GM12878 (cell line): ENCODE measurements around the gene NFAM1. TPM values are rescaled to one million over a fixed set of nuclear protein-coding genes. Genes with fewer than 3 reads are reported as not detected.

Experiments used
- ATAC-seq: fragments of 200-7000 bp; cut with Tn5 transposase; 3 replicates; pipeline ENCODE4 v1.9.1; 2020; ENCODE audit warnings: mild to moderate bottlenecking, moderate library complexity
- BruUV-seq: library from RNA; stranded (reverse); fragments of 400-500 nt; replicated peaks from 2 replicates; lab custom pipeline; 2021; lab: Mats Ljungman, UMichigan
- CTCF ChIA-PET: fragments of 300-600 bp; sonication (Branson Sonifier 250); formaldehyde crosslinking; extraction: SDS; loops from one replicate; lab custom pipeline; 2021; ENCODE audit warnings: inconsistent platforms; lab: Yijun Ruan, JAX
- POLR2A ChIA-PET: fragments of 350-600 bp; formaldehyde crosslinking; extraction: SDS; loops from one replicate; lab custom pipeline; 2021; ENCODE audit warnings: inconsistent platforms; lab: Charles Lee
- RAD21 ChIA-PET: fragments of 300-600 bp; sonication (Branson Sonifier 250); formaldehyde crosslinking; loops from one replicate; lab custom pipeline; 2023; ENCODE audit warnings: antibody characterized with exemption; ENCODE audit not compliant: unreplicated experiment; lab: Charles Lee
- SMC1A ChIA-PET: fragments of 300-600 bp; sonication (Branson Sonifier 250); formaldehyde crosslinking; loops from one replicate; lab custom pipeline; 2023; ENCODE audit not compliant: unreplicated experiment, uncharacterized antibody; lab: Charles Lee
- DNase-seq: peaks from one replicate; pipeline ENCODE4 v3.0.0-alpha.2; 2011; ENCODE audit warnings: low read depth, low spot score
- FAIRE-seq: peaks from 3 replicates; lab custom pipeline; 2011; peaks lifted over from hg19 to GRCh38; lab: Jason Lieb, UNC
- H2AFZ ChIP-seq: 2 replicates; pipeline ENCODE4 v1.6.0; 2011; ENCODE audit warnings: low read depth, low read length, control low read depth; ENCODE audit not compliant: control insufficient read depth
- H3K27ac ChIP-seq: 2 replicates; pipeline ENCODE4 v1.5.1; 2011; ENCODE audit warnings: control low read depth; ENCODE audit not compliant: control insufficient read depth, insufficient read depth
- H3K27me3 ChIP-seq, 2 experiments: replicated peaks in 1 of 2; 2 replicates each; pipeline versions ENCODE4 v1.6.0 to v1.6.1; 2011; ENCODE audit warnings: low read length in 1 of 2; ENCODE audit not compliant: control insufficient read depth in 2 of 2, insufficient read depth in 2 of 2
- H3K36me3 ChIP-seq, 2 experiments: 2 replicates each; pipeline ENCODE4 v1.5.1; 2011; ENCODE audit warnings: low read length in 1 of 2; ENCODE audit not compliant: control insufficient read depth in 2 of 2, insufficient read depth in 2 of 2
- H3K4me1 ChIP-seq: 2 replicates; pipeline ENCODE4 v1.6.1; 2011; ENCODE audit warnings: mild to moderate bottlenecking, low read length, moderate library complexity, mixed read lengths; ENCODE audit not compliant: control insufficient read depth, insufficient read depth
- H3K4me2 ChIP-seq: 2 replicates; pipeline ENCODE4 v1.6.0; 2011; ENCODE audit warnings: control low read depth; ENCODE audit not compliant: control insufficient read depth, insufficient read depth
- H3K4me3 ChIP-seq: fragments of 200-600 bp; sonication (generic); 2 replicates; pipeline ENCODE4 v1.5.1; 2016
- H3K79me2 ChIP-seq: 2 replicates; pipeline ENCODE4 v1.6.0; 2011; ENCODE audit warnings: low read length; ENCODE audit not compliant: control insufficient read depth, insufficient read depth
- H3K9ac ChIP-seq: 2 replicates; pipeline ENCODE4 v1.8.0; 2011; ENCODE audit warnings: low read length, control low read depth, mixed read lengths; ENCODE audit not compliant: control insufficient read depth, insufficient read depth
- H3K9me3 ChIP-seq: replicated peaks from 3 replicates; pipeline ENCODE4 v1.5.1; 2011; ENCODE audit warnings: mild to moderate bottlenecking, low read length; ENCODE audit not compliant: control insufficient read depth, insufficient read depth
- H4K20me1 ChIP-seq: 2 replicates; pipeline ENCODE4 v1.6.0; 2011; ENCODE audit not compliant: control insufficient read depth, insufficient read depth
- BCLAF1 ChIP-seq: fragments of 450-650 bp; IDR thresholded peaks from 2 replicates; pipeline ENCODE4 v1.6.1; 2017; ENCODE audit warnings: antibody characterized with exemption, mild to moderate bottlenecking, moderate library complexity
- EED ChIP-seq: sonication (generic); IDR thresholded peaks from 2 replicates; pipeline ENCODE4 v1.6.1; 2016; ENCODE audit warnings: antibody characterized with exemption, low read depth
- EGR1 ChIP-seq, 2 experiments: IDR thresholded peaks; 1 replicate in 1 of 2; 2 replicates in 1 of 2; pipeline ENCODE4 v1.6.1; 2011 to 2012; ENCODE audit warnings: low read depth in 2 of 2, low read length in 2 of 2, borderline replicate concordance in 1 of 2, mild to moderate bottlenecking in 1 of 2, moderate library complexity in 1 of 2
- IRF4 ChIP-seq: IDR thresholded peaks from 2 replicates; pipeline ENCODE4 v1.6.1; 2011; ENCODE audit warnings: low read depth, low read length
- MEF2B ChIP-seq: fragments of 450-650 bp; IDR thresholded peaks from 2 replicates; pipeline ENCODE4 v1.6.1; 2018; ENCODE audit warnings: mild to moderate bottlenecking, moderate library complexity; ENCODE audit not compliant: partially characterized antibody, poor library complexity, severe bottlenecking
- POLR2A ChIP-seq: IDR thresholded peaks from 2 replicates; pipeline ENCODE4 v1.6.1; 2011; ENCODE audit warnings: low read depth, mild to moderate bottlenecking, low read length
- RELA ChIP-seq: fragments of 450-650 bp; IDR thresholded peaks from 2 replicates; pipeline ENCODE4 v1.8.0; 2014; ENCODE audit warnings: borderline replicate concordance; ENCODE audit not compliant: partially characterized antibody
- RELB ChIP-seq: fragments of 450-650 bp; IDR thresholded peaks from 2 replicates; pipeline ENCODE4 v1.6.1; 2017; ENCODE audit warnings: low read depth, mild to moderate bottlenecking, moderate library complexity
- WRNIP1 ChIP-seq: IDR thresholded peaks from 2 replicates; pipeline ENCODE4 v1.6.1; 2011; ENCODE audit warnings: low read depth, low read length, improper control_type of control experiment, borderline replicate concordance
- WGBS: methylation state at CpG from one replicate; pipeline ENCODE4 v1.1.6; 2016; ENCODE audit warnings: low lambda C conversion rate; ENCODE audit not compliant: insufficient replicate concordance, insufficient coverage; ENCODE audit errors: missing lambda C conversion rate; 5-methylcytosine and 5-hydroxymethylcytosine counted together
- in situ Hi-C: fragments of 300-500 bp; cut with MboI; formaldehyde crosslinking; loops from 9 replicates; pipeline ENCODE4 v1.14.3; 2018; ENCODE audit warnings: mixed read lengths
- intact Hi-C: fragments of 100-400 bp; cut with micrococcal nuclease; formaldehyde crosslinking; loops from one replicate; pipeline ENCODE4 v1.14.2; 2022; ENCODE audit not compliant: unreplicated experiment
- polyA plus RNA-seq, 11 experiments: library from polyadenylated mRNA; depleted of rRNA in 4 of 11; unstranded in 6 of 11; stranded (reverse) in 5 of 11; fragments of >200 nt; fragmentation: Nextera tagmentation in 4 of 11; fragmentation: Illumina TruSeq in 1 of 11; extraction: Ambion mirVana in 4 of 11; extraction: Trizol in 1 of 11; gene quantifications; 1 replicate in 1 of 11; 2 replicates in 10 of 11; pipeline versions ENCODE4 v1.2.1 to v1.2.3, GENCODE V29; 2011 to 2016; ENCODE audit warnings: inconsistent platforms in 2 of 11, missing spikeins in 2 of 11, low read depth in 1 of 11
- total RNA-seq, 4 experiments: library from RNA; depleted of rRNA in 3 of 4; stranded (reverse); fragments of >200 nt in 3 of 4; fragmentation: Illumina TruSeq in 1 of 4; extraction: Trizol in 1 of 4; gene quantifications; 2 replicates each; pipeline versions ENCODE4 v1.2.1 to v1.2.3, GENCODE V29; 2013 to 2021

Gene NFAM1
- total and polyA plus RNA-seq, 10 of the 15 experiments (the other 5 are each of a cell fraction or from before 2014, with no cell fraction given) = 0.13 to 1.3 (median 0.24) TPM; not detected in 3

GRCh38 chr22:42428025-42428424, 4.2 kb downstream of the NFAM1 start:
- H4K20me1 ChIP-seq = no peaks in the 10 kb centered on the region; the same call in 1 of the 2 replicates
- no peaks in the 10 kb centered on the region for H3K27me3 ChIP-seq
- H3K36me3 ChIP-seq = no peaks in the 10 kb centered on the region
- intact Hi-C loops (no loop called here), in situ Hi-C loops (no loop called here)
- DNase-seq = no peak
- no peak overlapping the region for H2AFZ ChIP-seq
- H3K4me3 ChIP-seq = no peak overlapping the region
- CTCF ChIA-PET = interaction anchor here (1.9 kb wide), 1 partner anchor 16 kb away, joined by 5 read pairs; no protein-coding TSS in a partner anchor
- no peak for ATAC-seq
- H3K79me2 ChIP-seq = no peaks in the 10 kb centered on the region
- no TSS peak for BruUV-seq
- H3K4me2 ChIP-seq = no peak overlapping the region
- SMC1A ChIA-PET = no interaction called here
- 73% methylated on average over 14 of the region's 14 CpGs for WGBS
- no peak overlapping the region for H3K9ac ChIP-seq
- H3K9me3 ChIP-seq = no peaks in the 10 kb centered on the region
- no peak for FAIRE-seq
- TF ChIP-seq RELA (no peak), IRF4 (no peak), MEF2B (no peak), EED (no peak), WRNIP1 (no peak), BCLAF1 (no peak), EGR1 (IDR thresholded peaks at IDR 0.05; ENCODE audit: borderline replicate concordance in 1 of 2, low read depth in 2 of 2, low read length in 2 of 2) (no peak), RELB (no peak), POLR2A (no peak)
- no peak overlapping the region for H3K27ac ChIP-seq
- RAD21 ChIA-PET = no interaction called here
- no peaks in the 10 kb centered on the region; the same call in 1 of the 2 replicates for H3K4me1 ChIP-seq
- POLR2A ChIA-PET = no interaction called here
